ENCODE measurements around the gene RABGAP1L.

GRCh38 chr1:174153085-174153824 lies 6.1 kb upstream of the RABGAP1L start:
- TF ChIP-seq CTCF (IDR thresholded peaks at IDR 0.05; ENCODE audit: low read depth, low read length) (no peak), MAX (IDR thresholded peaks at IDR 0.05; ENCODE audit: low read depth, low read length) (no peak), POLR2A (IDR thresholded peaks at IDR 0.05; ENCODE audit: extremely low read depth, insufficient read length) (no peak), MYC (IDR thresholded peaks at IDR 0.05; ENCODE audit: low read depth, low read length) (no peak)
